HL-60 (cell line): ENCODE measurements around the gene MPRIP.

ENCODE experiments used
- DNase-seq, 2 experiments: peaks; one replicate each; pipeline ENCODE4 v3.0.0-alpha.2; 2010 to 2020; ENCODE audit warnings: low read depth in 1 of 2, low spot score in 1 of 2
- H3K27ac ChIP-seq: fragments of 250-450 bp; sonication (Bioruptor Pico); replicated peaks from 2 replicates; pipeline ENCODE4 v1.5.1; 2020; ENCODE audit warnings: mild to moderate bottlenecking, moderate library complexity
- H3K27me3 ChIP-seq: fragments of 250-450 bp; sonication (Bioruptor Pico); 2 replicates; pipeline ENCODE4 v1.5.1; 2021; ENCODE audit warnings: mild to moderate bottlenecking, moderate library complexity; ENCODE audit not compliant: insufficient read depth, poor library complexity, severe bottlenecking
- H3K4me3 ChIP-seq: replicated peaks from 2 replicates; pipeline ENCODE4 v1.5.1; 2011; ENCODE audit warnings: mild to moderate bottlenecking, control low read depth, low read length; ENCODE audit not compliant: insufficient read depth
- GABPA ChIP-seq: IDR thresholded peaks from 2 replicates; pipeline ENCODE4 v1.6.1; 2012; ENCODE audit warnings: low read depth
- POLR2AphosphoS5 ChIP-seq: IDR thresholded peaks from 2 replicates; pipeline ENCODE4 v1.6.1; 2012; ENCODE audit warnings: low read depth
- SPI1 ChIP-seq: IDR thresholded peaks from 2 replicates; pipeline ENCODE4 v1.6.1; 2012; ENCODE audit warnings: low read depth, mild to moderate bottlenecking, borderline replicate concordance
- TF ChIP-seq, protein P1 (sequence below): IDR thresholded peaks from 2 replicates; pipeline ENCODE4 v1.6.1; 2012; ENCODE audit warnings: low read depth; ENCODE audit not compliant: insufficient replicate concordance
- TF ChIP-seq, protein P2 (sequence below): IDR thresholded peaks from one replicate; pipeline ENCODE4 v1.5.1; 2011; ENCODE audit warnings: low read length, control low read depth, inconsistent platforms; ENCODE audit not compliant: insufficient read depth

Gene MPRIP

DNA sequence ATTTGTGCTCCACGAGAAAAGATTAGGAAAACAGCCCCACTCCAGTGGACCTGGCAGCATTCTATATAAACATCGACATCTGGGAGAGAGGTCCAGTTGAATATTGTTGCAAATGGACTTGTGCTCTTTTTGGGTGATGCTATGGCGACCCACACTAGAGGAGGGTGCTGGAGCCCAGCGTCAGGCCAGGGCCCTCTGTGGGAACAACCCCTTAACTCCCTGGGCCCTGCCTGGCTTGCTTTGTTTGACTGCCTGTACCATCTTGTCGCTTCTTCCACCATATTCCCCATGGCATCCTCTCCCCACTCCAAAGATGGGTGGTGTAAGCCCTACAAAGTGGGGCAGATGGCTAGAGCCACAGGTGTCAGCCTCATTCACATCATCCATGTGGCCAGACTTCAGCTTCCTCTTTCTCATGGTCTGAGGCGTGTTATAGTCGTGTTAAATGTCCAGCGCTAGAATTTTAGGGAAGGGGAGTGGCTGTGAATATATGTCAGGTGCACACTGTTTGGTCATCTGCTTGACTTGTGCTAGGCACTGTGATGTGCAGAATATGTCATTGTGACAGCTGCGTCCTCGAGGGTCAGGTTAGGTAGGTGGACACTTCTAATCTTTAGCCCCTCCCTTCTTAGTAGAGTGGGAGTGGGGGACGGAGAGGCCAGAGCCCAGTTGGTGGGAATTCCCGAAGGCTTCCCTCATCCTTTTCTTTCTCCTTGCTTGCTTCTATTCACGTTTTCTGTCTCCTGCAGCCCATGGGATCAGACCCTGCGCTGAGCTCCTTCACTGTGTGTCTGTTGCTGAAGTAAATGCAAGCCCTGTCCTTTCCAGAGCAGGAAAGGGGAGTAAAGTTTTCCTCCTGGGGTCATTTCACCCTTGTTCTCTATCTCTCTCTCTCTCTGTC is 49.8 kb downstream of the MPRIP start:
- DNase-seq: peak in 1 of 2 experiments; percentile 7
- no peak overlapping the region for H3K27ac ChIP-seq
- no peaks in the 10 kb centered on the region for H3K27me3 ChIP-seq
- H3K4me3 ChIP-seq: no peak overlapping the region
- no peak for TF ChIP-seq GABPA
- TF ChIP-seq, protein P1, sequence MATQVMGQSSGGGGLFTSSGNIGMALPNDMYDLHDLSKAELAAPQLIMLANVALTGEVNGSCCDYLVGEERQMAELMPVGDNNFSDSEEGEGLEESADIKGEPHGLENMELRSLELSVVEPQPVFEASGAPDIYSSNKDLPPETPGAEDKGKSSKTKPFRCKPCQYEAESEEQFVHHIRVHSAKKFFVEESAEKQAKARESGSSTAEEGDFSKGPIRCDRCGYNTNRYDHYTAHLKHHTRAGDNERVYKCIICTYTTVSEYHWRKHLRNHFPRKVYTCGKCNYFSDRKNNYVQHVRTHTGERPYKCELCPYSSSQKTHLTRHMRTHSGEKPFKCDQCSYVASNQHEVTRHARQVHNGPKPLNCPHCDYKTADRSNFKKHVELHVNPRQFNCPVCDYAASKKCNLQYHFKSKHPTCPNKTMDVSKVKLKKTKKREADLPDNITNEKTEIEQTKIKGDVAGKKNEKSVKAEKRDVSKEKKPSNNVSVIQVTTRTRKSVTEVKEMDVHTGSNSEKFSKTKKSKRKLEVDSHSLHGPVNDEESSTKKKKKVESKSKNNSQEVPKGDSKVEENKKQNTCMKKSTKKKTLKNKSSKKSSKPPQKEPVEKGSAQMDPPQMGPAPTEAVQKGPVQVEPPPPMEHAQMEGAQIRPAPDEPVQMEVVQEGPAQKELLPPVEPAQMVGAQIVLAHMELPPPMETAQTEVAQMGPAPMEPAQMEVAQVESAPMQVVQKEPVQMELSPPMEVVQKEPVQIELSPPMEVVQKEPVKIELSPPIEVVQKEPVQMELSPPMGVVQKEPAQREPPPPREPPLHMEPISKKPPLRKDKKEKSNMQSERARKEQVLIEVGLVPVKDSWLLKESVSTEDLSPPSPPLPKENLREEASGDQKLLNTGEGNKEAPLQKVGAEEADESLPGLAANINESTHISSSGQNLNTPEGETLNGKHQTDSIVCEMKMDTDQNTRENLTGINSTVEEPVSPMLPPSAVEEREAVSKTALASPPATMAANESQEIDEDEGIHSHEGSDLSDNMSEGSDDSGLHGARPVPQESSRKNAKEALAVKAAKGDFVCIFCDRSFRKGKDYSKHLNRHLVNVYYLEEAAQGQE: no peak
- no peak for TF ChIP-seq POLR2AphosphoS5
- TF ChIP-seq, protein P2, sequence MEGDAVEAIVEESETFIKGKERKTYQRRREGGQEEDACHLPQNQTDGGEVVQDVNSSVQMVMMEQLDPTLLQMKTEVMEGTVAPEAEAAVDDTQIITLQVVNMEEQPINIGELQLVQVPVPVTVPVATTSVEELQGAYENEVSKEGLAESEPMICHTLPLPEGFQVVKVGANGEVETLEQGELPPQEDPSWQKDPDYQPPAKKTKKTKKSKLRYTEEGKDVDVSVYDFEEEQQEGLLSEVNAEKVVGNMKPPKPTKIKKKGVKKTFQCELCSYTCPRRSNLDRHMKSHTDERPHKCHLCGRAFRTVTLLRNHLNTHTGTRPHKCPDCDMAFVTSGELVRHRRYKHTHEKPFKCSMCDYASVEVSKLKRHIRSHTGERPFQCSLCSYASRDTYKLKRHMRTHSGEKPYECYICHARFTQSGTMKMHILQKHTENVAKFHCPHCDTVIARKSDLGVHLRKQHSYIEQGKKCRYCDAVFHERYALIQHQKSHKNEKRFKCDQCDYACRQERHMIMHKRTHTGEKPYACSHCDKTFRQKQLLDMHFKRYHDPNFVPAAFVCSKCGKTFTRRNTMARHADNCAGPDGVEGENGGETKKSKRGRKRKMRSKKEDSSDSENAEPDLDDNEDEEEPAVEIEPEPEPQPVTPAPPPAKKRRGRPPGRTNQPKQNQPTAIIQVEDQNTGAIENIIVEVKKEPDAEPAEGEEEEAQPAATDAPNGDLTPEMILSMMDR: no peak
- TF ChIP-seq SPI1: peak; percentile 11; the same call in 1 of the 2 replicates

DNA sequence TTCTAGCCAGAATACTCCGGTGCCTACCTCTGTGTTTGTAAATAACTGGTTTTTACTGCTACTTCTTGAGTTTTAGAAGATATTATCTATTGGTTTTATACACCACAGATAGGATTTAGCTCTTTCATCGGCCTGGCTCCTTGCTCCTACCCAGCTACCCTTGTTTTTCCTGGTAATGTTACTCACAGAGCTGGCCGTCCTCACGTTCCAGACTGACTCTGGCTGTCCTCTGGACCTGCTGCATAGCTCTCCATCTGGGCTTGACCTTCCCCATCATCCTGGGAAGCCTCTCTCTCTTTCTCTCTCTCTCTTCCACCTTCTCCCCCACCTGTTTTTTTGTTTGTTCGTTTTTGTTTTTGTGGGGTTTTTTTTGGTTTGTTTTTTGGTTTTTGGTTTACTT is 51.5 kb downstream of the MPRIP start:
- no peak overlapping the region for H3K4me3 ChIP-seq
- H3K27ac ChIP-seq: no peak overlapping the region
- DNase-seq: no peak
- TF ChIP-seq GABPA: no peak
- TF ChIP-seq POLR2AphosphoS5: no peak
- TF ChIP-seq, protein P2: no peak
- TF ChIP-seq, protein P1: no peak
- TF ChIP-seq SPI1: no peak
- no peaks in the 10 kb centered on the region for H3K27me3 ChIP-seq

DNA sequence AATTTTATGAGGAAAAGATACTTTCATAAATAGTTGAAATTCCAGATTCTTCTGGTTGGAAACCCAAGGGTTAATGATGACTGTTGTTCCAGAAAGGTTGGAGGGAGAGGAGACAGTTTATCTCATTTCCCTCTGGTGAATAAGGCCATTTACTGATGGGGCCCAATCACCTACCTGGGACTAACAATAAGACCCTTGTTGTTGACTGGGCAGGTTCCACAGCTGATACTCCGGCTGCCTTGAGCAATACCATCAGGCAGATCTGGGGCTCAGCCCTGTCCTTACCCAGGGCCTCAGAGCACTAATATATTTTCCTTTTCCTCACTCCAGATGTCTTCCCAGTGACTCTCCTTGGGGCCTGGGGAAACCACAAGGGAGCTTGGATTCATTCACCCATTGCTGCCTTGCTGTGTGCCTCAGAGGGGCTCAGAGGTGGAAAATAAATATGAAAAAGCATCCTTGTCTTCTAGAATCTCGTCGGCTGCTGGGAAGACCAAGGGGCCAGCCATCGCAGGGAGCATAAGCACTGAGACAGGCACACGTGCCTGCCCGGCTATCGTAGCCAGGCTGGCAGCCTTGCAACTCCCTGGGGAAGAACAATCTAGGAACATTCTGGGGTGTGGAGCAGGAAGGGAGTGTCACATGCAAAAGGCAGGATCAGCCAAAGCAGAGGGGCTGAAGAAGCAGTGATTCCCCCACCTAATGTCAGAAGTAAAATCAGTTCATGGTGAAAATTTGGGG is 54.4 kb downstream of the MPRIP start:
- H3K27ac ChIP-seq: no peak overlapping the region
- DNase-seq: no peak
- TF ChIP-seq GABPA (no peak), SPI1 (no peak), POLR2AphosphoS5 (no peak)
- TF ChIP-seq, protein P1: no peak
- TF ChIP-seq, protein P2: no peak

More for the DNA sequence above, 54.4 kb downstream of the MPRIP start:
- H3K4me3 ChIP-seq: no peak overlapping the region
- H3K27me3 ChIP-seq: no peaks in the 10 kb centered on the region
